NCI-H2171 treated with DMSO at 0.1 percent for 48 hours (cell line): ENCODE measurements around the gene HDAC6.
"Not testable (repeated sequence)": the region's sequence is repeated elsewhere in the genome, so short reads cannot be mapped to it uniquely, and the experiment has no call there.

ENCODE experiments used
- DNase-seq: peaks from one replicate; lab custom pipeline; 2025; lab: John Stamatoyannopoulos, UW

The HDAC6 gene

GRCh38 chrX:48789366-48790220 lies 12.3 kb upstream of the HDAC6 start:
- no peak for DNase-seq

- DNase-seq: no peak
Measured at GRCh38 chrX:48790477-48790876, 11.4 kb upstream of the HDAC6 start.

- DNase-seq: no peak
Measured at GRCh38 chrX:48791063-48791820, 10.6 kb upstream of the HDAC6 start.

GRCh38 chrX:48792219-48792618 lies 9.6 kb upstream of the HDAC6 start:
- no peak for DNase-seq

GRCh38 chrX:48793935-48794334 lies 7.9 kb upstream of the HDAC6 start:
- no peak for DNase-seq

- DNase-seq: no peak
Measured at GRCh38 chrX:48794340-48794910, 7.4 kb upstream of the HDAC6 start.

GRCh38 chrX:48794911-48795515 lies 6.9 kb upstream of the HDAC6 start:
- DNase-seq: no peak

- no peak for DNase-seq
Measured at GRCh38 chrX:48798318-48798717, 3.5 kb upstream of the HDAC6 start.

- no peak for DNase-seq
Measured at GRCh38 chrX:48800574-48801279, 1.1 kb upstream of the HDAC6 start.

- peak; percentile 81 for DNase-seq
Measured at GRCh38 chrX:48802089-48802904, 430 bp downstream of the HDAC6 start.

- DNase-seq: no peak
Measured at GRCh38 chrX:48802905-48803200, 986 bp downstream of the HDAC6 start.

- DNase-seq: no peak
Measured at GRCh38 chrX:48806081-48806480, 4.2 kb downstream of the HDAC6 start.

GRCh38 chrX:48813644-48814043 lies 11.8 kb downstream of the HDAC6 start:
- no peak for DNase-seq

- no peak for DNase-seq
Measured at GRCh38 chrX:48814722-48815121, 12.9 kb downstream of the HDAC6 start.

- no peak for DNase-seq
Measured at GRCh38 chrX:48815266-48815665, 13.4 kb downstream of the HDAC6 start.

GRCh38 chrX:48816014-48816810 lies 14.3 kb downstream of the HDAC6 start:
- DNase-seq: no peak

GRCh38 chrX:48818098-48818497 lies 16.2 kb downstream of the HDAC6 start:
- no peak for DNase-seq

- DNase-seq: no peak
Measured at GRCh38 chrX:48818866-48819265, 17.0 kb downstream of the HDAC6 start.

GRCh38 chrX:48819394-48819793 lies 17.5 kb downstream of the HDAC6 start:
- not testable (repeated sequence) for DNase-seq

GRCh38 chrX:48823053-48823452 lies 21.2 kb downstream of the HDAC6 start:
- no peak for DNase-seq
